ENCODE data around the gene STAT3. TPM values are rescaled to one million over a fixed set of nuclear protein-coding genes. Genes with fewer than 3 reads are reported as not detected.

STAT3 gene
- total and polyA plus RNA-seq, 2 of the 13 experiments (the other 11 are each of a cell fraction or from before 2014, with no cell fraction given), result 61.8 to 62.4 TPM

DNA sequence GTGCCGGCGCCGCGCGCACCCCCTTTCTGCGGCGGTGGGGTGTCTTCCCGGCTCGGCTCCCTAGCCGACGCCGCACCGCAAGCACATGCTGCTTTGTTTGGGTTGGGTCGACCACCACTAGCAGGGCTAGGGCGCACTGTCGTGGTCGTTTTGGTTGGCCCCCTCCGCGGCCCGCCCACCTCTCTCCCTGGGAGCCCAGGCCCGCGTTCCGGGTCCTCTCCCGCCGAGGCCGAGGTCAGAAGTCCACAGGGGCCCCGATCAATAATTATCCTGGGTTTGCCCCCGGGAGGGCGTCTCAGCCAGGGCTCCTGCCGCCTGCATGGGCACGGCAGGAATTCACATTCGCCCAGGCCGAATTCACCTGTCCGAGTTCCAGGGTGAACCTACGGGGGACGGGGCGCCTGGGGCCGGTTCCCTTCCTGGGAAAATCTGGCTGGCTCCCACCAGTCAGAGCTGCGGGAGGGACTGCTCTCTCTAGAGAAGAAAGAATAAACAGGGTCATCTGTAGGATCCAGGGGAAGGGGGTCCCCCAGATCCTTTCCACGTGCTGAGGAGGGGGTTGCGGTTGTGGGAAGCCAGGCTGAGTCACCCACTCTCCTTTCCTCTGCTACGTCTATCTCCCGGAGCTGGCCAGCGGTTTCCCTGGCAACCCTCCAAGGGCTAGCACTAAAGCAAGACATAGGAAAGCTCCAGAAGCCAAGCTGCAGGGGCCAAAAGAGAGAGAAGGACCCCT lies 111.5 kb downstream of the STAT3 start (continued):
- TF ChIP-seq ZNF652 (CRISPR knock-in tag; IDR thresholded peaks at IDR 0.05; ENCODE audit: borderline replicate concordance, low read depth) (no peak), ZNF253 (CRISPR knock-in tag; IDR thresholded peaks at IDR 0.05; ENCODE audit: borderline replicate concordance) (no peak; the same call in 1 of the 2 replicates), CREM (IDR thresholded peaks at IDR 0.05) (peak; percentile 60), CREM (CRISPR knock-in tag; IDR thresholded peaks at IDR 0.05) (no peak), SP140L (CRISPR knock-in tag; IDR thresholded peaks at IDR 0.05; ENCODE audit: borderline replicate concordance) (peak; percentile 54; the same call in 1 of the 2 replicates), GZF1 (CRISPR knock-in tag; IDR thresholded peaks at IDR 0.05) (no peak), YEATS2 (CRISPR knock-in tag; IDR thresholded peaks at IDR 0.05; ENCODE audit: borderline replicate concordance) (peak; percentile 50), ZMYM4 (CRISPR knock-in tag; IDR thresholded peaks at IDR 0.05) (peak; percentile 76)
- TF ChIP-seq, protein P1, sequence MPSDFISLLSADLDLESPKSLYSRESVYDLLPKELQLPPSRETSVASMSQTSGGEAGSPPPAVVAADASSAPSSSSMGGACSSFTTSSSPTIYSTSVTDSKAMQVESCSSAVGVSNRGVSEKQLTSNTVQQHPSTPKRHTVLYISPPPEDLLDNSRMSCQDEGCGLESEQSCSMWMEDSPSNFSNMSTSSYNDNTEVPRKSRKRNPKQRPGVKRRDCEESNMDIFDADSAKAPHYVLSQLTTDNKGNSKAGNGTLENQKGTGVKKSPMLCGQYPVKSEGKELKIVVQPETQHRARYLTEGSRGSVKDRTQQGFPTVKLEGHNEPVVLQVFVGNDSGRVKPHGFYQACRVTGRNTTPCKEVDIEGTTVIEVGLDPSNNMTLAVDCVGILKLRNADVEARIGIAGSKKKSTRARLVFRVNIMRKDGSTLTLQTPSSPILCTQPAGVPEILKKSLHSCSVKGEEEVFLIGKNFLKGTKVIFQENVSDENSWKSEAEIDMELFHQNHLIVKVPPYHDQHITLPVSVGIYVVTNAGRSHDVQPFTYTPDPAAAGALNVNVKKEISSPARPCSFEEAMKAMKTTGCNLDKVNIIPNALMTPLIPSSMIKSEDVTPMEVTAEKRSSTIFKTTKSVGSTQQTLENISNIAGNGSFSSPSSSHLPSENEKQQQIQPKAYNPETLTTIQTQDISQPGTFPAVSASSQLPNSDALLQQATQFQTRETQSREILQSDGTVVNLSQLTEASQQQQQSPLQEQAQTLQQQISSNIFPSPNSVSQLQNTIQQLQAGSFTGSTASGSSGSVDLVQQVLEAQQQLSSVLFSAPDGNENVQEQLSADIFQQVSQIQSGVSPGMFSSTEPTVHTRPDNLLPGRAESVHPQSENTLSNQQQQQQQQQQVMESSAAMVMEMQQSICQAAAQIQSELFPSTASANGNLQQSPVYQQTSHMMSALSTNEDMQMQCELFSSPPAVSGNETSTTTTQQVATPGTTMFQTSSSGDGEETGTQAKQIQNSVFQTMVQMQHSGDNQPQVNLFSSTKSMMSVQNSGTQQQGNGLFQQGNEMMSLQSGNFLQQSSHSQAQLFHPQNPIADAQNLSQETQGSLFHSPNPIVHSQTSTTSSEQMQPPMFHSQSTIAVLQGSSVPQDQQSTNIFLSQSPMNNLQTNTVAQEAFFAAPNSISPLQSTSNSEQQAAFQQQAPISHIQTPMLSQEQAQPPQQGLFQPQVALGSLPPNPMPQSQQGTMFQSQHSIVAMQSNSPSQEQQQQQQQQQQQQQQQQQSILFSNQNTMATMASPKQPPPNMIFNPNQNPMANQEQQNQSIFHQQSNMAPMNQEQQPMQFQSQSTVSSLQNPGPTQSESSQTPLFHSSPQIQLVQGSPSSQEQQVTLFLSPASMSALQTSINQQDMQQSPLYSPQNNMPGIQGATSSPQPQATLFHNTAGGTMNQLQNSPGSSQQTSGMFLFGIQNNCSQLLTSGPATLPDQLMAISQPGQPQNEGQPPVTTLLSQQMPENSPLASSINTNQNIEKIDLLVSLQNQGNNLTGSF (CRISPR knock-in tag; IDR thresholded peaks at IDR 0.05), result peak; percentile 78; the same call in 1 of the 2 replicates
- TF ChIP-seq, protein P2, sequence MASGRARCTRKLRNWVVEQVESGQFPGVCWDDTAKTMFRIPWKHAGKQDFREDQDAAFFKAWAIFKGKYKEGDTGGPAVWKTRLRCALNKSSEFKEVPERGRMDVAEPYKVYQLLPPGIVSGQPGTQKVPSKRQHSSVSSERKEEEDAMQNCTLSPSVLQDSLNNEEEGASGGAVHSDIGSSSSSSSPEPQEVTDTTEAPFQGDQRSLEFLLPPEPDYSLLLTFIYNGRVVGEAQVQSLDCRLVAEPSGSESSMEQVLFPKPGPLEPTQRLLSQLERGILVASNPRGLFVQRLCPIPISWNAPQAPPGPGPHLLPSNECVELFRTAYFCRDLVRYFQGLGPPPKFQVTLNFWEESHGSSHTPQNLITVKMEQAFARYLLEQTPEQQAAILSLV (CRISPR knock-in tag; IDR thresholded peaks at IDR 0.05; ENCODE audit: borderline replicate concordance), result peak; percentile 55; the same call in 1 of the 2 replicates
- TF ChIP-seq, protein P3, sequence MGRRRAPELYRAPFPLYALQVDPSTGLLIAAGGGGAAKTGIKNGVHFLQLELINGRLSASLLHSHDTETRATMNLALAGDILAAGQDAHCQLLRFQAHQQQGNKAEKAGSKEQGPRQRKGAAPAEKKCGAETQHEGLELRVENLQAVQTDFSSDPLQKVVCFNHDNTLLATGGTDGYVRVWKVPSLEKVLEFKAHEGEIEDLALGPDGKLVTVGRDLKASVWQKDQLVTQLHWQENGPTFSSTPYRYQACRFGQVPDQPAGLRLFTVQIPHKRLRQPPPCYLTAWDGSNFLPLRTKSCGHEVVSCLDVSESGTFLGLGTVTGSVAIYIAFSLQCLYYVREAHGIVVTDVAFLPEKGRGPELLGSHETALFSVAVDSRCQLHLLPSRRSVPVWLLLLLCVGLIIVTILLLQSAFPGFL (CRISPR knock-in tag; IDR thresholded peaks at IDR 0.05), result peak; percentile 69; the same call in 1 of the 2 replicates
- TF ChIP-seq, protein P4, sequence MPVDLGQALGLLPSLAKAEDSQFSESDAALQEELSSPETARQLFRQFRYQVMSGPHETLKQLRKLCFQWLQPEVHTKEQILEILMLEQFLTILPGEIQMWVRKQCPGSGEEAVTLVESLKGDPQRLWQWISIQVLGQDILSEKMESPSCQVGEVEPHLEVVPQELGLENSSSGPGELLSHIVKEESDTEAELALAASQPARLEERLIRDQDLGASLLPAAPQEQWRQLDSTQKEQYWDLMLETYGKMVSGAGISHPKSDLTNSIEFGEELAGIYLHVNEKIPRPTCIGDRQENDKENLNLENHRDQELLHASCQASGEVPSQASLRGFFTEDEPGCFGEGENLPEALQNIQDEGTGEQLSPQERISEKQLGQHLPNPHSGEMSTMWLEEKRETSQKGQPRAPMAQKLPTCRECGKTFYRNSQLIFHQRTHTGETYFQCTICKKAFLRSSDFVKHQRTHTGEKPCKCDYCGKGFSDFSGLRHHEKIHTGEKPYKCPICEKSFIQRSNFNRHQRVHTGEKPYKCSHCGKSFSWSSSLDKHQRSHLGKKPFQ (CRISPR knock-in tag; IDR thresholded peaks at IDR 0.05; ENCODE audit: insufficient replicate concordance), result peak; percentile 60
